ENCODE results near the gene FOXP1.

The FOXP1 gene

GRCh38 chr3:71388535-71389120 lies 194.9 kb downstream of the FOXP1 start:
- Histone ChIP-seq H3K4me3 (ENCODE audit: low read depth in 1 of 2, low read length in 1 of 2) (no peak overlapping the region), H3K27ac (peak overlapping the region; percentile 41), H3K9me3 (no peaks in the 10 kb centered on the region), H3K4me1 (ENCODE audit: control insufficient read depth in 1 of 2, insufficient read depth in 1 of 2, low read depth in 1 of 2, low read length in 1 of 2) (peaks cover 48 to 64% of the 10 kb centered on the region in 2 experiments), H3K36me3 (no peaks in the 10 kb centered on the region), H3K27me3 (no peaks in the 10 kb centered on the region)
- no peak for TF ChIP-seq CTCF (IDR thresholded peaks at IDR 0.05)

- Histone ChIP-seq H3K27ac (no peak overlapping the region), H3K36me3 (no peaks in the 10 kb centered on the region), H3K9me3 (no peaks in the 10 kb centered on the region), H3K4me1 (ENCODE audit: control insufficient read depth in 1 of 2, insufficient read depth in 1 of 2, low read depth in 1 of 2, low read length in 1 of 2) (peaks cover 48 to 63% of the 10 kb centered on the region in 2 experiments), H3K4me3 (ENCODE audit: low read depth in 1 of 2, low read length in 1 of 2) (no peak overlapping the region), H3K27me3 (no peaks in the 10 kb centered on the region)
- no peak for TF ChIP-seq CTCF (IDR thresholded peaks at IDR 0.05)
Observed at GRCh38 chr3:71387586-71387985, 195.9 kb downstream of the FOXP1 start.

GRCh38 chr3:71384837-71385716 lies 198.5 kb downstream of the FOXP1 start:
- Histone ChIP-seq H3K9me3 (no peaks in the 10 kb centered on the region), H3K27ac (peak overlapping the region; percentile 15), H3K27me3 (no peaks in the 10 kb centered on the region), H3K36me3 (no peaks in the 10 kb centered on the region), H3K4me1 (ENCODE audit: control insufficient read depth in 1 of 2, insufficient read depth in 1 of 2, low read depth in 1 of 2, low read length in 1 of 2) (peaks cover 30 to 38% of the 10 kb centered on the region in 2 experiments), H3K4me3 (ENCODE audit: low read depth in 1 of 2, low read length in 1 of 2) (no peak overlapping the region)
- no peak for TF ChIP-seq CTCF (IDR thresholded peaks at IDR 0.05)

- TF ChIP-seq CTCF (IDR thresholded peaks at IDR 0.05), result no peak
- H3K4me1 ChIP-seq (ENCODE audit: control insufficient read depth in 1 of 2, insufficient read depth in 1 of 2, low read depth in 1 of 2, low read length in 1 of 2), result peaks cover 24 to 32% of the 10 kb centered on the region in 2 experiments
- no peaks in the 10 kb centered on the region for H3K36me3 ChIP-seq
- H3K9me3 ChIP-seq, result no peaks in the 10 kb centered on the region
- no peak overlapping the region for H3K4me3 ChIP-seq (ENCODE audit: low read depth in 1 of 2, low read length in 1 of 2)
- peak overlapping the region; percentile 14 for H3K27ac ChIP-seq
- H3K27me3 ChIP-seq, result no peaks in the 10 kb centered on the region
Observed at GRCh38 chr3:71384388-71384787, 199.1 kb downstream of the FOXP1 start.

- TF ChIP-seq CTCF (IDR thresholded peaks at IDR 0.05), result no peak
- no peak overlapping the region for H3K27ac ChIP-seq
Observed at GRCh38 chr3:71380096-71380495, 203.4 kb downstream of the FOXP1 start.

More at GRCh38 chr3:71380096-71380495, 203.4 kb downstream of the FOXP1 start:
- H3K4me3 ChIP-seq (ENCODE audit: low read depth in 1 of 2, low read length in 1 of 2), result no peak overlapping the region
- peaks cover 8 to 9% of the 10 kb centered on the region in 2 experiments for H3K4me1 ChIP-seq (ENCODE audit: control insufficient read depth in 1 of 2, insufficient read depth in 1 of 2, low read depth in 1 of 2, low read length in 1 of 2)
- H3K36me3 ChIP-seq, result no peaks in the 10 kb centered on the region
- no peaks in the 10 kb centered on the region for H3K27me3 ChIP-seq
- no peaks in the 10 kb centered on the region for H3K9me3 ChIP-seq
